Measurements from ENCODE around the gene MAPKAPK2.

Gene MAPKAPK2

DNA sequence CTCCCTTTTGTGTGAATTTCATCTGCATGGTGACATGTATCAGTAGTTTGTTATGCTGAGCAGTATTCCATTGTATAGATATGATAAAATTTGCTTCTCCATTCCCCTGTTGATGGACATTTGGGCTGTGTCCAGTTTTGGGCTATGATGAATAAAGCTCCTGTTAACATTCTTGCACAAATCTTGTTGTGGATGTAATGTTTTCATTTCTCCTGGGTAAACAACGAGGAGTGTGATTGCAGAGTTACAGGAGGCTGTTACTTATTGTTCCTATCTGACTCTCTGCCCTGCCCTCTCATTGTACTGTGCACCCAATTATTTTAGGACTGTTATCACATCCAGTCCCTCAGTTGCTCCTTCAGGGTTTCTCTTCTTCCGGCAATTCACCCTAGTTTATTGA lies 24.2 kb downstream of the MAPKAPK2 start:
- no peak overlapping the region for H3K27ac ChIP-seq

DNA sequence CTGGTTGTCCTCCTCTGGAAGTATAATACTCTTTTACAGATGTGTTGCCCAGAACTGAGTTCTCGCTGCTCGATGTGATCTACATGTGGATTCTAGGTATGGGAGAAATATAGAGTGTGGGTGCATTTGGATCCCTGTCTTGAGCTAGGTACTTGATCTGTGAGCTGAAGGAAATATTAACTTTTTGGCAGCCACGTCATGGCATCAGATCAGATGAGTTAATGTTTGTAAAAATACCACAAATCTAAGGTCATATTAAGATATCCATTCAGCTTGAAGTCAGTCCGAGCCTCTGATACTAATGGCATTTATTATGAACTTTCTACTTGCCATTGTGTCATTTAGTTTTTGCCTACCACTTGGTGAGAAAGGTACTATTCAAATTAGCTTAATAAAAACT lies 24.6 kb downstream of the MAPKAPK2 start:
- no peak overlapping the region for H3K27ac ChIP-seq
- TF ChIP-seq ZFX (IDR thresholded peaks at IDR 0.05; ENCODE audit: borderline replicate concordance), result no peak
- TF ChIP-seq, protein P1, sequence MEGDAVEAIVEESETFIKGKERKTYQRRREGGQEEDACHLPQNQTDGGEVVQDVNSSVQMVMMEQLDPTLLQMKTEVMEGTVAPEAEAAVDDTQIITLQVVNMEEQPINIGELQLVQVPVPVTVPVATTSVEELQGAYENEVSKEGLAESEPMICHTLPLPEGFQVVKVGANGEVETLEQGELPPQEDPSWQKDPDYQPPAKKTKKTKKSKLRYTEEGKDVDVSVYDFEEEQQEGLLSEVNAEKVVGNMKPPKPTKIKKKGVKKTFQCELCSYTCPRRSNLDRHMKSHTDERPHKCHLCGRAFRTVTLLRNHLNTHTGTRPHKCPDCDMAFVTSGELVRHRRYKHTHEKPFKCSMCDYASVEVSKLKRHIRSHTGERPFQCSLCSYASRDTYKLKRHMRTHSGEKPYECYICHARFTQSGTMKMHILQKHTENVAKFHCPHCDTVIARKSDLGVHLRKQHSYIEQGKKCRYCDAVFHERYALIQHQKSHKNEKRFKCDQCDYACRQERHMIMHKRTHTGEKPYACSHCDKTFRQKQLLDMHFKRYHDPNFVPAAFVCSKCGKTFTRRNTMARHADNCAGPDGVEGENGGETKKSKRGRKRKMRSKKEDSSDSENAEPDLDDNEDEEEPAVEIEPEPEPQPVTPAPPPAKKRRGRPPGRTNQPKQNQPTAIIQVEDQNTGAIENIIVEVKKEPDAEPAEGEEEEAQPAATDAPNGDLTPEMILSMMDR (IDR thresholded peaks at IDR 0.05), result no peak

More for the DNA sequence above, 24.2 kb downstream of the MAPKAPK2 start:
- TF ChIP-seq, protein P1 (IDR thresholded peaks at IDR 0.05), result no peak
- no peak for TF ChIP-seq ZFX (IDR thresholded peaks at IDR 0.05; ENCODE audit: borderline replicate concordance)

DNA sequence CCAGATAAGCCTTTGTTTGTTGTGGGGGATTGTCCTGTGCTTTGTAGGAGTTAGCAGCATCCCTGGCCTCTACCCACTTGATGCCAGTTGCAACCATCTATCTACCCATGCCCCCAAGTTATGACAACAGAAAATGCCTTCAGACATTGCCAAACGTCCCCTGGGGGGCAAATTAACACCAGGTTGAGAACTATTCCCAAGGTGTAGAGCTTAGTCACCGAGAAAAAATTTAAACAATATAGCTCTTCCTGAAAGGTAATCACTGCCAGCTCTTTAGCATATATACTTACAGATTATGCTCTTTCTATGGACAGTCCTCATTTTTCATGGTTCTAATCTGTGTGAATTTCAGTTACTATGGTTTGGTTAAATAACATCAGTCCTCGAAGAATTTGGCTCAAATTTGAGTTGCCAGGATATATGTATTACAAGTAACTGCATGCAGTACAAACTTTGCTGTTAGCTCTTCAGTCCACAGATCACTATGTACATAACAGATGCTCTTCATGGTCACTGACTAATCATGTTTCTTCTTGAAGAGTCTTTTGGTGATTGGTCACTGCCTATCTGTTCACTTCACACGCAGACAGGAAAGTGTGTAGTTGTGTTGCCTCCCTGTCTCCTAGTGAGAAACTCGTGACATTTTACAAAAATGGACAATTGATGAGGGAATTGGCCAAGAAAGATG lies 25.2 kb downstream of the MAPKAPK2 start:
- TF ChIP-seq ZFX (IDR thresholded peaks at IDR 0.05; ENCODE audit: borderline replicate concordance), result no peak
- TF ChIP-seq, protein P1 (IDR thresholded peaks at IDR 0.05), result no peak
- H3K27ac ChIP-seq, result no peak overlapping the region

DNA sequence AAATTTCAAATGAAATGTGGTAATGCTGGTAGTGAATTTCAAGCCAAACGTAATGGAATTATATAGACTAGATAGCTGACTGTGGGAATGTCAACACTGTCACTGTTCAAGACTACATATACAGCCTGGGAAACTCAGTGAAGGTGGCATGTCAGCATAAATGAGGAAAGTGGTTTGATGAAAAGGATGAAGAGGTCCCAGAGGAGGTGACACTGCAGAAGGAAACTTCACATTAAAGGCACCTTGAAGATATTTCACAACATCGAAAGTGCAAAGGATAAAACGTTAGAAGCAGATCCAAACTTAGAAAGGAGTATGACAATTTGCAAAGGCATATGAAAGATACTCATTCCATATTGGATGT lies 25.7 kb downstream of the MAPKAPK2 start:
- TF ChIP-seq ZFX (IDR thresholded peaks at IDR 0.05; ENCODE audit: borderline replicate concordance), result no peak
- TF ChIP-seq, protein P1 (IDR thresholded peaks at IDR 0.05), result no peak
- H3K27ac ChIP-seq, result no peak overlapping the region

DNA sequence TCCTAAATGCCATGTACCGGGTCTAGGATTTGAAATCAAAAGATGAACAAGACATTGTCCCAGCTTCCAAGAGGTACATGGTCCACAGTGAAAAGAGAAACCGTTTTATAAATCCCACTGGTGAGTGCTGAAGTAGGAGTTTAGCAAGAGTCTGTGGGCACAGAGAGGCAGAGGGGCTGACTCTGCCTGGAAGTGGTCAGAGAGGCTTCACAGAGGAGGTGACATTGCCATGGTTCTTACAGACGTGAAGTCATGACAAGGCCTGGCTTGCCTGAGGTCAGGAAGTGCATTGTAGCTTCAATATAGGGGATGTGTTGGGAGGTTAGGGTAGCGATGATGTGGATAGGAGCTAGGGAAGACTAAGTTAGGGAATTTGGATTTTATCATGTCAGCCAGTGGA lies 28.4 kb downstream of the MAPKAPK2 start:
- no peak overlapping the region for H3K27ac ChIP-seq

DNA sequence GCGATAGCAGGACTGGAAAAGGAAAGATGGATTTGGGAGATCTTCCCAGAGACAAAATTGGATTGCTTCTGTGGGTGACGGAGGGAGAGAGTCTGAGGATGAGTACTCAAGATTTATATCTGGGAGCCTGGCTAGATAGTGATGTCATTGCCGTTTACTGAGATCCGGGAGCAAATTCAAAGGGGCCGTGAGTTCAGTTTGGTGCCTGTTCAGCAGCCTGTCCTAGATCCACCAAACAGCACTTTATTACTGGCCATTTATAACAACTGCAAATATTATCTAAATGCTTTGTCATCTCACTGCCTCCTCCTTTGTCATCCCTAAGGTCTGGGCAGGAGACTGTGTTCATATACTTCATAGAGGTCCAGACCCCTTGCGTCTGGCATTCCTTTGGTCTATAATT lies 29.2 kb downstream of the MAPKAPK2 start:
- H3K27ac ChIP-seq, result no peak overlapping the region

More for the DNA sequence above, 28.4 kb downstream of the MAPKAPK2 start:
- TF ChIP-seq, protein P1 (IDR thresholded peaks at IDR 0.05), result no peak
- no peak for TF ChIP-seq ZFX (IDR thresholded peaks at IDR 0.05; ENCODE audit: borderline replicate concordance)

More for the DNA sequence above, 29.2 kb downstream of the MAPKAPK2 start:
- no peak for TF ChIP-seq ZFX (IDR thresholded peaks at IDR 0.05; ENCODE audit: borderline replicate concordance)
- TF ChIP-seq, protein P1 (IDR thresholded peaks at IDR 0.05), result no peak

All from 22Rv1 (cell line).